Tibial nerve (tissue), 4 donors: ENCODE measurements around the gene RPS8. TPM values are rescaled to one million over a fixed set of nuclear protein-coding genes. Genes with fewer than 3 reads are reported as not detected.
"Not testable (repeated sequence)": the region's sequence is repeated elsewhere in the genome, so short reads cannot be mapped to it uniquely, and the experiment has no call there.

Source experiments
- DNase-seq, 2 donors: peaks; one replicate each; pipeline ENCODE4 v3.0.0-alpha.2; 2019; ENCODE audit warnings: low spot score in 2 of 2
- H3K27ac ChIP-seq, 4 donors: fragments of 200-600 bp; sonication (generic) in 3 of 4; one replicate each; pipeline ENCODE4 v1.5.1; 2017 to 2019; ENCODE audit warnings: mild to moderate bottlenecking in 1 of 4
- H3K27me3 ChIP-seq, 2 donors: fragments of 200-600 bp; sonication (generic) in 1 of 2; one replicate each; pipeline versions ENCODE4 v1.5.1 to v1.6.0; 2017 to 2019
- H3K36me3 ChIP-seq, 3 donors: fragments of 200-600 bp; sonication (generic); one replicate each; pipeline ENCODE4 v1.5.1; 2018 to 2019
- H3K4me1 ChIP-seq, 4 donors: fragments of 200-600 bp; sonication (generic) in 3 of 4; one replicate each; pipeline ENCODE4 v1.5.1; 2017 to 2019
- H3K4me3 ChIP-seq, 4 donors: fragments of 200-600 bp; sonication (generic) in 3 of 4; one replicate each; pipeline ENCODE4 v1.5.1; 2017 to 2019; ENCODE audit warnings: mild to moderate bottlenecking in 1 of 4, moderate library complexity in 1 of 4
- H3K9me3 ChIP-seq, 4 donors: fragments of 200-600 bp; sonication (generic) in 3 of 4; one replicate each; pipeline ENCODE4 v1.5.1; 2017 to 2019
- EP300 ChIP-seq, 2 donors: sonication (generic); formaldehyde crosslinking; IDR thresholded peaks; one replicate each; pipeline ENCODE4 v1.6.1; 2017; ENCODE audit warnings: antibody characterized with exemption in 2 of 2, mild to moderate bottlenecking in 1 of 2
- POLR2A ChIP-seq, 2 donors: fragments of 450-650 bp; IDR thresholded peaks; one replicate each; pipeline ENCODE4 v1.6.1; 2017; ENCODE audit warnings: antibody characterized with exemption in 2 of 2, mild to moderate bottlenecking in 2 of 2, moderate library complexity in 2 of 2
- WGBS, 2 donors: methylation state at CpG; one replicate each; pipeline ENCODE4 v1.1.5; 2018; 5-methylcytosine and 5-hydroxymethylcytosine counted together
- total RNA-seq, 4 donors: library from RNA; depleted of rRNA; stranded (reverse); fragments of >200 nt; gene quantifications; one replicate each; pipeline ENCODE4 v1.1.0, GENCODE V29; 2016
- TF ChIP-seq, protein P1 (sequence below), 5 experiments: fragments of 200-600 bp in 3 of 5; fragments of 450-650 bp in 2 of 5; sonication (generic) in 3 of 5; IDR thresholded peaks; one replicate each; pipeline ENCODE4 v1.5.1; 2016 to 2019; ENCODE audit warnings: antibody characterized with exemption in 5 of 5, mild to moderate bottlenecking in 3 of 5, moderate library complexity in 2 of 5

Gene RPS8
- 1,000 to 10,000 TPM; 2,048 to 2,345 (median 2,235) TPM for total RNA-seq

DNA sequence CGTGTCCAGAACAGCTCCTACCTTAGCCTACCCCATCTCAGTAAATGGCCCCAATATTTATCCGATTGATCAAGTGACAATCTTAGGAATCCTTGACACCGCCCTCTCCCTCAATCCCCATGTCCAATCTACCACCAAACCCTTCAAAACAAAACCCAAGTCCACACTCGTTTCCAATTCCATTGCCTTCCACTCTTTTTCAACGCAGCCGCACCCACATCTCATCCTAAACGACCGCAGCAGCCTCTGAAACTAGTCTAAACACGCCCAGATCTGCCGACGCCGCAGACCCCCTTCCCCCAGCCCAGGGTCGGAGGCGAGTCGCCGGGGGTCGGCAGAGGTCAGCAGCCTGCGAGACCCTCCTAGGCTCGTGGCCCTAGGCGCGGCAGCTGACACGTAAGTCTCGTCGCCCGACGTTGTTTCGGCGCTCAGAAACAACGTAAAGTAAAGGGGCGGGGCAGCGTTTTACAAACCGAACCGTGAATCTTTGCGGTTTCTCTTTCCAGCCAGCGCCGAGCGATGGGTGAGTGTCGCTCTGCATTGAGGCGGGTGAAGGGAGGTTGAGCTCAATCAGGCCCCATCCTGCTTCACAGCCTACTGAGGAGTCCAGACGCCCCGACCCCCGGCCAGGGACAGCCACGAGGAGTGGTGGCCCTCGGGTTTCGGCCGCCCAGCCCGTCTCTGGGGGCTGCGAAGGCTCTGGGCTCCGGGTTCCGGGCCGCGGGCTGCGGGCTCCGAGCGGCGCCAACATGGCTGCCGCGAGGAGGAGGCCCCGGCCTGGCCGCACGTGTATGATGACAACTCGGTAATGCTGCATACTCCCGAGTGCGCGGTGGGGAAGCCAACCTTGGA, at the start of gene RPS8:
TSS of gene RPS8 (plus strand) at position 463 of the 852 bp plus-strand sequence. CDS start at position 520, 57 bp downstream.
- peaks cover 0 to 39% (median 12%) of the 10 kb centered on the region in 3 donors for H3K36me3 ChIP-seq
- peak within 1 kb of the TSS; percentile 60 to 90 (median 84) for H3K4me3 ChIP-seq
- H3K27ac ChIP-seq = peak within 1 kb of the TSS; percentile 90 to 98 (median 92)
- H3K4me1 ChIP-seq = peaks cover 0 to 36% (median 20%) of the 10 kb centered on the region in 4 donors
- H3K9me3 ChIP-seq = no peaks in the 10 kb centered on the region
- WGBS, 2 donors = 0 to 1% methylated on average over 53 to 62 of the region's 65 CpGs
- TF ChIP-seq, protein P1, sequence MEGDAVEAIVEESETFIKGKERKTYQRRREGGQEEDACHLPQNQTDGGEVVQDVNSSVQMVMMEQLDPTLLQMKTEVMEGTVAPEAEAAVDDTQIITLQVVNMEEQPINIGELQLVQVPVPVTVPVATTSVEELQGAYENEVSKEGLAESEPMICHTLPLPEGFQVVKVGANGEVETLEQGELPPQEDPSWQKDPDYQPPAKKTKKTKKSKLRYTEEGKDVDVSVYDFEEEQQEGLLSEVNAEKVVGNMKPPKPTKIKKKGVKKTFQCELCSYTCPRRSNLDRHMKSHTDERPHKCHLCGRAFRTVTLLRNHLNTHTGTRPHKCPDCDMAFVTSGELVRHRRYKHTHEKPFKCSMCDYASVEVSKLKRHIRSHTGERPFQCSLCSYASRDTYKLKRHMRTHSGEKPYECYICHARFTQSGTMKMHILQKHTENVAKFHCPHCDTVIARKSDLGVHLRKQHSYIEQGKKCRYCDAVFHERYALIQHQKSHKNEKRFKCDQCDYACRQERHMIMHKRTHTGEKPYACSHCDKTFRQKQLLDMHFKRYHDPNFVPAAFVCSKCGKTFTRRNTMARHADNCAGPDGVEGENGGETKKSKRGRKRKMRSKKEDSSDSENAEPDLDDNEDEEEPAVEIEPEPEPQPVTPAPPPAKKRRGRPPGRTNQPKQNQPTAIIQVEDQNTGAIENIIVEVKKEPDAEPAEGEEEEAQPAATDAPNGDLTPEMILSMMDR (IDR thresholded peaks at IDR 0.05) = peak in 2 of 5 experiments; percentile 24 to 43
- TF ChIP-seq EP300 (IDR thresholded peaks at IDR 0.05) = peak; percentile 77 to 100
- TF ChIP-seq POLR2A (IDR thresholded peaks at IDR 0.05) = peak; percentile 93 to 95
- peak; percentile 88 to 96 for DNase-seq
- no peaks in the 10 kb centered on the region for H3K27me3 ChIP-seq

DNA sequence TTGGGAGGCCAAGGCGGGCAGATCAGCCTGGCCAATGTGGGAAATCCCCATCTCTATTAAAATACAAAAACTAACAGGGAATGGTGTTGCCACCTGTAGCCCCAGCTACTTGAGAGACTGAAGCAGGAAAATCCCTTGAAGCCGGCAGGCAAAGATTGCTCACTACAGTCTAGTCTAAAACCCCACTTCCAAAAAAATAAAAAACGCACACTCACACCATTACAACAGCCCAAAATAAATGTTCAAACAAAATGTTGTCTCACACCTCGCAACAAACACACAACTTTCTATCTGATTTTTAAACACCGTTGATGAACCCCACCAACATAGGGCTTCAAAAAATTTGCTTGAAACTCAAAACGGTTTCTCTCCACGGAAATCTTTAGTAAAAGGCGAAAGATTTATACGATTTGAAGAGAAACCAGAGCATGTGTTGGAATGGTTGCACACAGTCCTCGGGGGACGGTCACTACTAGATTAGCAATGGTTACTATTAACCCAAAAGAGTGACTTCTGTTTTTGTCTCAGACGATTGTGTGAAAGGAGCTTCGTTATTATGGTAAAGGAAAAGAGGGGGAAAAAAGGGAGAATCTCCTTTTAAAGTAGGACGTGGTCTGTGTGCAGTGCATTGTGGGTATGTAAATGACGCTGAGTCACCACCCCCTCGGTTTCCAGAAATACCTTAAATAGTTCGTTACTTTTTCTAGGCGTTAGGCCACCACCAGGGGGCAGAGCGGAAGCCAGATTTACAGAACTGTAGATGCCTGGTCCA, 44.4 kb upstream of the RPS8 start, which contains the start of gene RNU5D-1:
TSS of gene RNU5D-1 (minus strand) at position 430 of the 772 bp plus-strand sequence.
- no peaks in the 10 kb centered on the region for H3K27me3 ChIP-seq
- H3K4me1 ChIP-seq = peaks cover 0 to 21% (median 15%) of the 10 kb centered on the region in 4 donors
- peak; percentile 93 to 96 for DNase-seq
- H3K9me3 ChIP-seq = no peaks in the 10 kb centered on the region
- peak within 1 kb of the TSS; percentile 79 to 94 (median 89) for H3K27ac ChIP-seq
- no peaks in the 10 kb centered on the region for H3K36me3 ChIP-seq
- TF ChIP-seq POLR2A (IDR thresholded peaks at IDR 0.05) = peak; percentile 77
- TF ChIP-seq EP300 (IDR thresholded peaks at IDR 0.05) = peak; percentile 77 to 98
- TF ChIP-seq, protein P1 (IDR thresholded peaks at IDR 0.05) = peak; percentile 81 to 92 (median 87)
- WGBS, 2 donors = 1 to 2% methylated on average over 19 of the region's 19 CpGs
- H3K4me3 ChIP-seq = peak within 1 kb of the TSS in 2 of 4 donors; percentile 34 to 35

DNA sequence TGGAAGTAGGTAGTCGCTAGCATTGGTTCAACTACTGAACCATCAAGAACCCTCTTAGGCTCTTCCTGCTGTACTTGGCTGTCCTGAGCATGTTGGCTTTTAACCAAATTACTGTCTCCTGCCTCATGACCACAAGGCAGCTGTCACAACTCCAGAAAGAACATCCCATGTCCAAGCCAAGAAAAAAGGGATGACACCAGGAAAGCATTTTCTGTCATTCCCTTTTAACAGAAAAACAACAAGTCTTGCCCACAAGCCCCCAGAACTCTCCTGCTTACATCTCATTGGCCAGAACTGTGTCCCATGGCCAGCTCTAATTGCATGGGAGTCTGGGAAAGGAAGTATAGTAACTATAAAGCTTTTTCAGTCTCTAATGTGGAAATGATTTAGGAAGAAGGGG, 42.0 kb upstream of the RPS8 start:
- peak in 1 of 2 donors; percentile 30 for TF ChIP-seq EP300 (IDR thresholded peaks at IDR 0.05)
- TF ChIP-seq POLR2A (IDR thresholded peaks at IDR 0.05) = no peak
- Histone ChIP-seq H3K36me3 (no peaks in the 10 kb centered on the region), H3K27ac (peak overlapping the region in 2 of 4 donors; percentile 15 to 26), H3K27me3 (no peaks in the 10 kb centered on the region), H3K4me3 (no peak overlapping the region), H3K9me3 (no peaks in the 10 kb centered on the region), H3K4me1 (peaks cover 0 to 21% (median 15%) of the 10 kb centered on the region in 4 donors)
- DNase-seq = peak in 1 of 2 donors; percentile 33
- WGBS, 2 donors = 51 to 61% methylated on average over 1 of the region's 1 CpG

DNA sequence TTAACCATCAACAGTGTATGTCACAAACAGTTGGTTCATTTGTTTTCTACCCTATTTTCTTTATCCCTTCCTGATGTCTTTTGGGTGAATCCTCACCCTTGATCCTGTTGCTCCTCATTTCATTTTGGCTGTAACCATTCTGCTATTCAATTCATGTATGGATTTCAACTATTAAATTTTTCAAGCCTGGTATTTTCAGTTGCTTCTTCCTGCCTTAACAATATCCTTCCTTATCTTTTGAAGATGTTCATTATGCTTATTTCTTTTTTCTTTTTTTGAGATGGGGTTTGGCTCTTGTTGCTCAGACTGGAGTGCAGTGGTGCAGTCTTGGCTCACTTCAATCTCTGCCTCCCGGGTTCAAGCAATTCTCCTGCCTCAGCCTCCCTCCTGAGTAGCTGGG, 41.6 kb upstream of the RPS8 start:
- no peak for DNase-seq
- peak overlapping the region in 2 of 4 donors; percentile 15 to 26 for H3K27ac ChIP-seq
- WGBS, 2 donors = 74 to 85% methylated on average over 1 of the region's 1 CpG
- no peaks in the 10 kb centered on the region for H3K27me3 ChIP-seq
- H3K36me3 ChIP-seq = no peaks in the 10 kb centered on the region
- H3K9me3 ChIP-seq = no peaks in the 10 kb centered on the region
- no peak overlapping the region for H3K4me3 ChIP-seq
- peaks cover 0 to 21% (median 15%) of the 10 kb centered on the region in 4 donors for H3K4me1 ChIP-seq
- no peak for TF ChIP-seq POLR2A (IDR thresholded peaks at IDR 0.05)
- TF ChIP-seq EP300 (IDR thresholded peaks at IDR 0.05) = no peak
- TF ChIP-seq, protein P1 (IDR thresholded peaks at IDR 0.05) = no peak

GRCh38 chr1:44735992-44736391, 39.3 kb upstream of the RPS8 start:
- TF ChIP-seq, protein P1 (IDR thresholded peaks at IDR 0.05) = no peak
- TF ChIP-seq EP300 (IDR thresholded peaks at IDR 0.05) = no peak
- TF ChIP-seq POLR2A (IDR thresholded peaks at IDR 0.05) = no peak
- H3K27me3 ChIP-seq = no peaks in the 10 kb centered on the region
- no peaks in the 10 kb centered on the region for H3K36me3 ChIP-seq
- H3K4me3 ChIP-seq = no peak overlapping the region
- no peak for DNase-seq
- H3K9me3 ChIP-seq = no peaks in the 10 kb centered on the region
- H3K27ac ChIP-seq = no peak overlapping the region
- WGBS, 2 donors = 85 to 96% methylated on average over 1 of the region's 1 CpG
- peaks cover 0 to 9% (median 7%) of the 10 kb centered on the region in 4 donors for H3K4me1 ChIP-seq

DNA sequence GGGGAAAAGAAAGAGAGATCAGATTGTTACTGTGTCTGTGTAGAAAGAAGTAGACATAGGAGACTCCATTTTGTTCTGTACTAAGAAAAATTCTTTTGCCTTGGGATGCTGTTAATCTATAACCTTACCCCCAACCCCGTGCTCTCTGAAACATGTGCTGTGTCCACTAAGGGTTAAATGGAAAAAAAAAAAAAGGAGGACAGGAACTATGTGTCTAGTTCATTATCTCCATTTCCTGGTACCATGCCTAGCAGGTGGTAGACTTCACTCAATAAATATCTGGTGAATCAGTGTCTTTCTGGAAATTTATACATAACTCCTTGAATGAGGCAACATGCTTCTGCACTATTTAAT, 36.4 kb upstream of the RPS8 start:
- DNase-seq, H3K9me3 ChIP-seq, H3K36me3 ChIP-seq, H3K27me3 ChIP-seq, H3K4me1 ChIP-seq: not testable (repeated sequence)
- Histone ChIP-seq H3K4me3 (peak overlapping the region; percentile 45 to 66 (median 60)), H3K27ac (peak overlapping the region; percentile 83 to 95 (median 91))
- 88 to 92% methylated on average over 1 of the region's 1 CpG for WGBS, 2 donors
